GM21619 (cell line): ENCODE results near the gene GPER1.
"Not testable (repeated sequence)": the region's sequence is repeated elsewhere in the genome, so short reads cannot be mapped to it uniquely, and the experiment has no call there.

Experiments
- ATAC-seq: cut with Tn5 transposase; IDR thresholded peaks from one replicate; pipeline ENCODE4 v1.9.1; 2021; ENCODE audit not compliant: unreplicated experiment

The GPER1 gene

GRCh38 chr7:1068013-1068412 is 19.9 kb upstream of the GPER1 start:
- no peak for ATAC-seq

DNA sequence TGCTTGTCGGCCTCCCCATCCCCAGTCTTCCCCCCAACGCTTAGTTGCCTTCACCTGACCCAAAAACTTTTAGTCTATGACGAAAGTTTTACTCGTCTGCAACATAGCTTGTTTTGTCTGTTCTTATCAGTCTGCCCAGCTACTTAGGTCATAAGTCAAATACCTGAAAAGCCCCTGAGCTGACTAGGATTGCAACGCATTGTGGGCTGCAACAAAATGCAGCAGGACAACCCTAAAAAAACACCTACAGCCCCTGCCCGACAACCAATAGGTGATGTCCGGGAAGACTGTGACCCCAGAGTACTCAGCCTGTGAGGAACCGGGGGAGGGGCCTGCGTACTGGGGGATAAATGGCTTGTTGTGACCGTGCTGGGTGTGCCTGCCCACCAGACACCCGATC is 19.3 kb upstream of the GPER1 start:
- ATAC-seq: no peak

GRCh38 chr7:1070544-1071011 is 17.3 kb upstream of the GPER1 start:
- ATAC-seq: no peak

DNA sequence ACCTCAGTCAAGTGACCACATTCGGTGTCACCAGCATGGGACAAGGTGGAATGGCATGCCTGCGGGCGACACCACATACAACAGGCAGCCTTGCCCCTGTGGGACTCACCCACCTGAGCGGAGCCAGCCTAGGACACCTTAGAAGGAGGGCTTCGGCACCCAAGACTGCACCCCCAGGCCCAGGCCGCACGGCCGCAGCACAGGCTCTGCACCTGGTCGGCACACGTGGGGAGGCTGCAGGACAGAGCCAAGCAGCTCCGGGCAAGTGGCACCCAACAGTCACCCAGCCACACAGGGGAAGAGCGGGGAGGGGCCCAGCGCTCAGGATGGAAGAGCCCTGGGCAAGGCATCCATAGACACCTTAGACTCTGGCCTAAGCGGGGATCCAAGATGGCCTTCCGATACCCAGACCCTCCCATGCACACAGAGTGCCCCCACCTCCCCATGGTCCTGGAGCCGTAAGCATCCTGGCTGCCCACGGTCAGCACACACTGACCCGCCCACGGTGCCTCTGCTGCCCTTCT is 16.1 kb upstream of the GPER1 start:
- no peak for ATAC-seq

DNA sequence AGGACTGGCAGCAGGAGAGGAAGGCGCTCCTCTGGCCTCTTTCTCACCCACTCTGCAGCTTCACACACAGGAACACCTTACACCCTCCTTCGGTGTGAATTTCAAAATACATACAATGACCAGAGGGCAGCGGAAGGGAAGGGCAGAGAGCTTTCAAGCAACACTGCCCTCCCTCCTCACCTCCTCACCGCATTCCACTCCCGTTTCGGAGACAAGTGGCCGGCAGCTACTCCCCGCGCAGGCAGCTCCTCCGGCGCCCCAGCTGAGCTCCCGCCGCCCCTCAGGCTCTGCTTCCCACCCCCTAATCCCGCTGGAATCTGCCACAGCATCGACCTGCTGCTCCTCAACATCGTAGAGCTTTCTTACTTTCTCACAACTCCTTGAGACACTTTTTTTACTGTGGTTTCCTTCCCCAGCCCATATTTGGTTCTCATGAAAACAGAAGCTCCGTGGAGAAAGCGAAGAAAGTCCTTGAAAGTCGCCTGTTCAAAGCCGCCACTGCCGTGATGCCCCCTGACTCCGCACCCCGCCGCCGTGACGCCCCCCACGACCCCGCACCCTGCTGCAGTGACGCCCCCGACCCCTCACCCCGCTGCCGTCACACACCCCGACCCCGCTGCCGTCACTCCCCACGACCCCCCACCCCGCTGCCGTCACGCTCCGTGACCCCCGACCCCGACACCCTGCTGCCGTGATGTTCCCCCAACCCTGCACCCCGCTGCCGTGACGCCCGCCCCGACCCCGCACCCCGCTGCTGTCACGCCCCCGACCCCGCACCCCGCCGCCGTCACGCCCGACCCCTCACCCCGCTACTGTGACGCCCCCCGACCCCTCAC is 14.6 kb upstream of the GPER1 start:
- ATAC-seq: no peak

DNA sequence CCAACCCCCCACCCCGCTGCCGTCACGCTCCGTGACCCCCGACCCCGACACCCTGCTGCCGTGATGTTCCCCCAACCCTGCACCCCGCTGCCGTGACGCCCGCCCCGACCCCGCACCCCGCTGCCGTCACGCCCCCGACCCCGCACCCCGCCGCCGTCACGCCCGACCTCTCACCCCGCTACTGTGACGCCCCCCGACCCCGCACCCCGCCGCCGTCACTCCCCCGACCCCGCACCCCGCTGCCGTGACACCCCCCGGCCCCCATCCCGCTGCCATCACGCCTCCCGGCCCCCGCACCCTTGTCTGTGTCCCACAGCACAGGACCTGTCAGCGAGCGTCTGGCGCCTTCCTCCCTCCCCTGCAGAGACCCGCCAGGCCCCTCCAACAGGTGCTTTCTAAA is 13.9 kb upstream of the GPER1 start:
- not testable (repeated sequence) for ATAC-seq

GRCh38 chr7:1074593-1075431 is 13.1 kb upstream of the GPER1 start:
- ATAC-seq: no peak

GRCh38 chr7:1076184-1077072 is 11.5 kb upstream of the GPER1 start:
- no peak for ATAC-seq

DNA sequence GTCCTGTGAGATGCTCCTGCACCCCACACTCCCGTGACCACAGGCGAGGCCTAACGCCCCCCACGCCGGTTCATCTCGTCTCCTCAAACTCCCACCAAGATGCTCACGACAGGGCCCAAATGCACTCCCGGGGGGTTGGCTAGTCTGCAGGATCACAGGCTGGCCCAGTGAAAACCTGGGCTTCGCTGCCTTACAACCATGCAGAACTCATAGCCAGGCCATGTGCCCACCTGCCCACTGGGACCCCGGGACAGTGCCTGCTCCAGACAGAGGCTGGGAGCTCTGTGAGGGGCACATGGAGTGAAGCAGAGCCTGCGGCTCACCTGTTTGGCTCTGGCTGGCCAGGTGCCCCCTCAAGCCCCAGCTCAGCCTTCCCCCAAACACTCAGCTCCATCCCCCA is 9.4 kb upstream of the GPER1 start:
- no peak for ATAC-seq

GRCh38 chr7:1078985-1079384 is 8.9 kb upstream of the GPER1 start:
- ATAC-seq: no peak

GRCh38 chr7:1079546-1079945 is 8.4 kb upstream of the GPER1 start:
- ATAC-seq: no peak

- no peak for ATAC-seq
Observed at GRCh38 chr7:1080252-1080920, 7.5 kb upstream of the GPER1 start.

- no peak for ATAC-seq
Observed at GRCh38 chr7:1080921-1081255, 7.0 kb upstream of the GPER1 start.

GRCh38 chr7:1081336-1081735 is 6.6 kb upstream of the GPER1 start:
- no peak for ATAC-seq

DNA sequence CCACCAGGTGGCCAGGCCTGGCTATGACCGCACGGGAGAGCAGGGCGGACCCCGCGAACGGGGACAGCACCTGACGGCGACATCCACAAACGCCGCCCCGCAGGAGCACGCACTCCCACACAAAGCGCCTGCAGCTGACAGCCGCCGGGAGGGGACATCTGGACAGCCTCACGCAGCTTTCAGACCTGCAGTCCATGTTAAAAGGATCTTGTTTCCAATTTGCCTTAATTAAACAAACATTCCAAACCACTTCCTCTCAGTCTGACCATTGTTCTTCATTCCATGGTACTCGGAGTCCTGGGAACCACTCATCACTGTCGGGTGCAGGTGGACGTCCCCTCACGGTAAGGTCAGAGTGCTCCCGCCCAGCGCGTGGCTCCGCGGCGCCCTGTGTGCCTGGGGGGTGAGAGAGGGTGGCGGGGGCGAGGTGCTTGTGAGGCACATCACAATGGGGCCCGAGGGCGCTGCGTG is 5.9 kb upstream of the GPER1 start:
- ATAC-seq: no peak

DNA sequence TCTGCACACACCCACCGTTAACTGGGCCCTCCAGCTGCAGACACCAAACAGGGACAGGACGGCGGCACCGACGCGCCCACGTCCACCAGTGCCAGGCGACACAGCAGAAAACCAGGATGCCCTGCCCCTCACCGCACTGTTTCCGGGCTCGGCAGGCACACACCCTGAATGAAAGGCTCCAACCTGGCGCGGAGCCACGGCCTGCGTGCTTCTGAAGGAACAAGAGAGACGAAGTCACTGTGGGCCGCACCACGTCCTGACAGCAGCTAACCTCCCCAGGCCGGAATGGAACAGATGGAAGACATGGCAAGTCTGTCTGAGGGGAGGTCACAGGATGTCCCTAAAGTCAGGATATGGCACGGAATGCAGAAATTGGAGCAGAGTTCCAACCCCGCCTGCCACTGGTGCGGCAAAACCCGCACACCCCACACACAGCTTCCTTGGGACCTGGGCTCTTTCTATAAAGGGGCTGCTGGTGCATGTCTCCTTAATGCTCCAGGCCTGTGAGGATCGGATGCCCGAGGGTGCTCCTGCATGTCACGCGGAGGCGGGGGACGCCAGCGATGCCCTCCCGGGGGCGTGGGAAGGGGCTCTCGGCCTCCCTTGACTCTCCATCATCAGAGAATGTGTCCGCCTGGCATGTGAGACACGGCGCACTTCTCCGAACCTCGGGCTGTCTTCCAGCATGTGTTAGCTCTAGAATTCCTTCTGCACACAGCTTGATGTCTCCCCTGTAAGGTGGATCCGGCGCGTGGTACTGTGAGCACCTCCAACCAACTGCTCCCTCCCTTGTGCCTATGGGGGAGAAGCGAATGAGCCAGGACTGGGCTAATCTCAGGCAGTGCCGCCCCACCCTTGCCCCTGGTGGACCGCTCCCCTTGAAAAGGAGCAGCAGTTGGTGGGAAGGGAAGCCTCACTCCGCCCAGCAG is 3.9 kb upstream of the GPER1 start:
- no peak for ATAC-seq

- no peak for ATAC-seq
Observed at GRCh38 chr7:1085266-1085665, 2.6 kb upstream of the GPER1 start.

GRCh38 chr7:1085910-1086421 is 1.9 kb upstream of the GPER1 start:
- ATAC-seq: peak; percentile 4
